ENCODE measurements around the gene PRPF8.

DNA sequence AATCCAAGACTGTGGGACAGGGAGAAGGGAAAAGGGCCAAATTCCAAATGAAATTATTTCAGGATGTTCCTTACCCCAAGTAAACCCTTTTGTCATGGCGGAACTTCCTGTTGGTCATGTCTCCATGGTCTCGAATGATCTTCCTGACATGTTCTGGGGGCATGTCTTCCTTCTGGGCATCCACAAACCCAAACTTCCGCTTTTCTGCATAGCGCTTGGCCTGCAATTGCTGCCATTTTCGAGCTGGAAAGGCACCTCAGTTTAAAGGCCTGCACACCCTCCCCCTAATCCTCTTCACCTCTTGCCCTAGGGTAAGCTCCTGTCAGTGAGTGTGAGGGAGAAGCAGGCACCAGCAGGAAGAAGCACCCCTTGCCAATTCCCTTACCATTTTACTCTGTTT lies 1.2 kb downstream of the PRPF8 start:
- TF ChIP-seq POLR2A (IDR thresholded peaks at IDR 0.05; ENCODE audit: low read depth, low read length), result no peak
- TF ChIP-seq TAF1 (IDR thresholded peaks at IDR 0.05; ENCODE audit: low read depth, low read length), result no peak
- no peak for TF ChIP-seq POLR2AphosphoS5 (IDR thresholded peaks at IDR 0.05; ENCODE audit: low read depth, low read length)
- TF ChIP-seq SPI1 (IDR thresholded peaks at IDR 0.05; ENCODE audit: low read depth, low read length), result no peak; the same call in 1 of the 2 replicates
- no peak for TF ChIP-seq PAX5 (IDR thresholded peaks at IDR 0.05; ENCODE audit: insufficient read depth, low read length, severe bottlenecking)
- TF ChIP-seq POU2F2 (IDR thresholded peaks at IDR 0.05; ENCODE audit: low read depth, low read length), result no peak
